Dermis blood vessel endothelial cell (primary cell): ENCODE data around the gene LYSMD1. TPM values are rescaled to one million over a fixed set of nuclear protein-coding genes. Genes with fewer than 3 reads are reported as not detected.
"Not testable (repeated sequence)": the region's sequence is repeated elsewhere in the genome, so short reads cannot be mapped to it uniquely, and the experiment has no call there.

ENCODE experiments used
- DNase-seq: peaks from one replicate; pipeline ENCODE4 v3.0.0; 2010
- total RNA-seq: library from RNA; depleted of rRNA; stranded (reverse); fragments of >200 nt; gene quantifications from 2 replicates; pipeline ENCODE4 v1.2.3, GENCODE V29; 2014

Gene LYSMD1, protein sequence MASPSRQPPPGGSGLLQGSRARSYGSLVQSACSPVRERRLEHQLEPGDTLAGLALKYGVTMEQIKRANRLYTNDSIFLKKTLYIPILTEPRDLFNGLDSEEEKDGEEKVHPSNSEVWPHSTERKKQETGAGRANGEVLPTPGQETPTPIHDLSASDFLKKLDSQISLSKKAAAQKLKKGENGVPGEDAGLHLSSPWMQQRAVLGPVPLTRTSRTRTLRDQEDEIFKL
- 3.3 and 5.3 TPM in 2 replicates for total RNA-seq

DNA sequence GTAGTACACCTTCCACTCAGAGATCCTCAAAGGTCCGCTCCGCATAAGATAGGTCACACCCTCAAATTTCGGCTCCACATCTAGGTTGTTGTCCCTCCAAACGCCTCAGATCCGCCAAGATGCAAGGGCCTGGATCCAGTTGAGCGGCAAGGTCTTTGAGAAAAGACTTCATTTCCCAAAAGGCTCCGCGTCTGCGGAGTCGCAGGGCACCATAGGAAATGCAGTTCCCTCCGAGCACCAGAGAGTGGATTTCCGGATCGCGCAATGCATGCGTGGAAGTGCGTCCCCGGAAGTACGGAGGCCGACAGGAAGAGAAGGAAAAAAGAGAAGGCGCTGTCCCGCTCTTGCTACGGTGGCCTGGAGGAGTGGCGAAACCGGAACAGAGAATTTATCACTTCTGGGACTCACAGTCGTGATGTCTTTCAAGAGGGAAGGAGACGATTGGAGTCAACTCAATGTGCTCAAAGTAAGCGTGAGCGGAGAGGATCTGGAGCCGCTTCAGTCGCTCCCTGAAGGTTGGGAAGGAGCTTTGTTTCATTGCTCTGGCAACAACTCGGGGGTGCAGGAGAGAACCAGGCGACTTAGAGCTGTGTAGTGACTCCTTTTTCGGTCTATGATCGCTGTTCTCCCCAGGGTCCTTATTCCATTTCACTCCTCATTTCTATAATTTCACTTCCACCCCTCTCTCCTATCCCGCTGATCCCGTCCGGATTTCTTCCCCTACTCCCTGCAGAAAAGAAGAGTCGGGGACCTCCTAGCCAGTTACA is at the start of gene LYSMD1, which contains the start of gene SCNM1:
Gene LYSMD1 (minus strand): TSS at position 165 of the 767 bp plus-strand sequence. CDS start 644 bp downstream, outside the sequence.
Gene SCNM1 (plus strand): TSS at position 407 of the 767 bp plus-strand sequence. CDS start 9 bp downstream, at position 416.
- peak; percentile 99 for DNase-seq

- DNase-seq, result no peak
These were observed 47.9 kb upstream of the LYSMD1 start for GRCh38 chr1:151213560-151213959.

DNA sequence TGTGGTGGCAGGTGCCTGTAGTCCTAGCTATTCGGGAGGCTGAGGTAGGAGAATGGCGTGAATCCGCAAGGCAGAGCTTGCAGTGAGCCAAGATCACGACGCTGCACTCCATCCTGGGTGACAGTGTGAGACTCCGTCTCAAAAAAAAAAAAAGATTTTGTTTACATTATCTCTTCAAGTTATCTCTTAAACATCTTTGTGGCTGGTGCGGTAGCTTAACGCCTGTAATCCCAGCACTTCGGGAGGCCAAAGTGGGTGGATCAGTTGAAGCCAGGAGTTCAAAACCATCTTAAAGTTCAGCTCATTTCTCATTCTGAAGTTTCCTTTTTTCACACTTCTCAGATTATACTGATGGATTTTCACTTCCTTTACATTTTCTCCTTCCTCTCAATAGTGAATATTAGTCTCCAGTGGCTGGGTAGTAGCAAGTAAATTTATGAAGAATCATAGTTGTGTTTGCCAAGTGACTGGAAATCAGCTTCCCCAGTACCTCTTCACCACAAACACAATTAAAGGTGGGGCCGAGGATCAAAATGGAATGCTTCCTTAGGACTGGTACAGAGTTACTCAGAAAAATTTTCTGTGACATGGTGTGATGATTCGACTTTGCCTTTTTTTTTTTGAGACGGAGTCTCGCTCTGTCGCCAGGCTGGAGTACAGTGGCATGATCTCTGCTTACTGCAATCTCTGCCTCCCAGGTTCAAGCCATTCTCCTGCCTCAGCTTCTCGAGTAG is 46.4 kb upstream of the LYSMD1 start:
- DNase-seq, result no peak

GRCh38 chr1:151210830-151211229 is 45.1 kb upstream of the LYSMD1 start:
- no peak for DNase-seq

- not testable (repeated sequence) for DNase-seq
These were observed 39.8 kb upstream of the LYSMD1 start for GRCh38 chr1:151205381-151205965.

DNA sequence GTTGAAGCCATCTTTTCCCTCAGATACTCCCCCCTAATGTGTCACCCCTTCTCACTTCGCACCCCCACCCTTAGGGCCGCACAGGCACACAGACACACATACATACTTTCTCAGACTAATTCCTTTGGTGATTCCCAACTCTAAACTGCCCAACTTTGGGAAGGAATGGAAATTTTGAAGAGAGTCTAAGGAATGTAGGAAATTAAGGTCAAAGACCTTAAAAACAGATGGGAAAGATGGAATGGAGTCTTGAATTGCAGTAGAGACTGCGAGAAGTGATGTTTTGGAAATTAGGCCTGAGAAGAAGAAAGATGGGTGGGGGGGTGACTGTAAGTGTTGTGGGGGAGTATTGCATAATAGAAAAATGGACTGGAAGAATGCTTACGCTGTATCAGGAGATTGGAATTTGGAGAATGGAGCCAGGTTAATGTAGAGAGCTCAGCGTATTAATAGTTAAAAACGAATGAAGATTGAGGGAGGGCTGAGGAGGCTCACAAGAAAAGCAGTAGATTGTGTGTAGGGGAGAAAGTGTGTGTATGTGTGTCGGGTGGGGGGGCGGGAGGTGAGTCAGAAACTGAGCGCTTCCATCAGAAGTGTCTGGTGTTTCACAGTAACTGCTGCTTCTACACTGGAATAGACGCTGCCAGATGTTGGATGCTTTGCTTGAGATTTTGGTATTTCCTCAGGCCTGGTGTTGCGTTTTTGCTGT is 34.3 kb upstream of the LYSMD1 start:
- peak; percentile 55 for DNase-seq

DNA sequence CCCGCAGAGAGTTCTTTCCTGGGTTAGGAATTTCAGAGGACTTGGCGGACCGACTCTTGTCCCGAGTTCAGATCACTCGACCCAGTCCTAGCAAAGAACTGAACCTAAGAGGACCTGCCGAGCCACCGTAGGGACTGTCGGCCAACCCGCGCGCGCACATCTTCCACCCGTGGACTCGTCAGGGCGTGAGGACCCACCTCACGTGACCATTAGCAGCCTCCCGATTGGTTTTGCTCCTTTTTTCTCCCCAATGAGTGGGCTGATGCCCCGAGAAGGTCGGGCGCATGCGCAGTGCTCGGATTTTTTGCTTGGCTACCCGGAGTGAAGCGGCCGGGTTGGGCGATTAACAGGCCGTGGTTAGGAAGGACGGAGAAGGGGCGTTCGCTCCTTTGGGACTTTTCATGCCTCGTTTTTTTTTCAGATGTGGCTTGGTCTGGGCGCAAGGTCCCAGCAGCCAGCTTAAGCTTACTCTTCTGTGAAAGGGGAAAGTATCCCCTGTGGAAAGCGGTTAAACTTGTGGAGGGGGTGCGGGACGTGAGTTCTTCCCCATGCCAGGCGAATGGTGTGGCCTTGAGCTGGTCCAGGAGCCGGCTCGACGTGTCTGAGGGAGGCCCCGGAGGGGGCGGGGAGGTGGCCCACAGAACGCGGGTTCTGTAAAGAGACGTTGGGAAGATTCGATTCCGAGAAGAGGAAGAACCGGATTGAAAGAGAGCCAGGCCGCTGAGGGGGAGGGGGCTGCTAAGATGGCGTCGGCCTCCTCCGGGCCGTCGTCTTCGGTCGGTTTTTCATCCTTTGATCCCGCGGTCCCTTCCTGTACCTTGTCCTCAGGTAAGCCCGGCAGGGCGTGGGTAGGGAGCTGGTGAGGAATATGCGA is 32.8 kb upstream of the LYSMD1 start, which contains the start of gene PIP5K1A:
Gene PIP5K1A (plus strand): TSS at position 299 of the 874 bp plus-strand sequence. CDS start 445 bp downstream, at position 744.
- peak; percentile 99 for DNase-seq

GRCh38 chr1:151197863-151198253 is 32.2 kb upstream of the LYSMD1 start:
- DNase-seq, result no peak

DNA sequence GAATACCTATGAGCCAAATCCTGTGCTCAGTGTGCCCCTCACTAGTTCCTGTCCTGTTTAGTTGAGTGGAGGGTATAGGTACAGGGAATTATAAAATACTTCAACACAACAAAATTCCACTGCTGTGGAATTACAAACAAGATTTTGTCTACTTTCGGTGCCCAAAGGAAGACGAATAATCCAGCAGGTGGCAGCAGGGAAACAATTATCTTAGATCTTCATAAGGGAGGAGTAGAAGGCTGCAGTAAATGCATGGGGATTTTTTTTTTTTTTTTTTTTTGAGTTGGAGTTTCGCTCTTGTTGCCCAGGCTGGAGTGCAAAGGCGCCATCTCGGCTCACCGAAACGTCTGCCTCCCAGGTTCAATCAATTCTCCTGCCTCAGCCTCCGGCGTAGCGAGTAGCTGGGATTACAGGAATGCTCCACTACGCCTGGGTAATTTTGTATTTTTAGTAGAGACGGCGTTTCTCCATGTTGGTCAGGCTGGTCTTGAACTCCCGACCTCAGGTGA is 30.6 kb upstream of the LYSMD1 start:
- peak; percentile 92 for DNase-seq

GRCh38 chr1:151194894-151195594 is 29.3 kb upstream of the LYSMD1 start:
- peak; percentile 90 for DNase-seq

GRCh38 chr1:151193856-151194255 is 28.2 kb upstream of the LYSMD1 start:
- no peak for DNase-seq

- DNase-seq, result no peak
These were observed 27.6 kb upstream of the LYSMD1 start for GRCh38 chr1:151193304-151193703.

DNA sequence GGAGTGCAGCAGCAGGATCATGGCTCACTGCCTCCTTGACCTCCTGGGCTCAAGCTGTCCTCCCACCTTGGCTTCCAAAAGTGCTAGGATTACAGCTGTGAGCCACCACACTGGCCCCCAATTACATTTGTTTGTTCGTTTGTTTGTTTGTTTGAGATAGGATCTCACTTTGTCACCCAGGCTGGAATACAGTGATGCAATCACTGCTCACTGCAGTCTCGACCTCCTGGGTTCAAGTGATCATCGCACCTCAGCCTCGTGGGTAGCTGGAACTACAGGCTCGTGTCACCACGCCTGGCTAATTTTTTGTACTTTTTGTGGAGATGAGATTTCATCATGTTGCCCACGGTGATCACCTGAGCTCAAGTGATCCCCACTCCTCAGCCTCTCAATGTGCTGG is 26.3 kb upstream of the LYSMD1 start:
- no peak for DNase-seq

- DNase-seq, result peak; percentile 92
These were observed 24.1 kb upstream of the LYSMD1 start, which contains the start of gene VPS72 for GRCh38 chr1:151189637-151190445. TSS of gene VPS72 (minus strand) at chr1:151190197. CDS start at chr1:151190121, 76 bp downstream.

DNA sequence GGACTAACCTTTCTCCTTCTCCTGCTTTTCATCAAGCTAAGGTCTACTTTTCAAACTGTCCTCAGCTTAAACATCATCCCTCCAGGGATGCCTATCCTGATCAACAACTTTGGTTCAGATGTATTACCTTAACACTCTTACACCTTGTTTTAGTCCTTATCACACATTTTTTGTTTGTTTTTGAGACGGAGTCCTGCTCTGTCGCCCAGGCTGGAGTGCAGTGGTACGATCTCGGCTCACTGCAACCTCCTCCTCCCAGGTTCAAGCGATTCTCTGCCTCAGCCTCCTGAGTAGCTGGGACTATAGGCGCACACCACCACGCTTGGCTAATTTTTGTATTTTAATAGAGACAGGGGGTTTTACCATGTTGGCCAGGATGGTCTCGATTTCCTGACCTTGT is 23.0 kb upstream of the LYSMD1 start:
- DNase-seq, result not testable (repeated sequence)

- DNase-seq, result peak; percentile 28
These were observed 21.5 kb upstream of the LYSMD1 start for GRCh38 chr1:151187205-151187604.

GRCh38 chr1:151184211-151184610 is 18.5 kb upstream of the LYSMD1 start:
- DNase-seq, result no peak

DNA sequence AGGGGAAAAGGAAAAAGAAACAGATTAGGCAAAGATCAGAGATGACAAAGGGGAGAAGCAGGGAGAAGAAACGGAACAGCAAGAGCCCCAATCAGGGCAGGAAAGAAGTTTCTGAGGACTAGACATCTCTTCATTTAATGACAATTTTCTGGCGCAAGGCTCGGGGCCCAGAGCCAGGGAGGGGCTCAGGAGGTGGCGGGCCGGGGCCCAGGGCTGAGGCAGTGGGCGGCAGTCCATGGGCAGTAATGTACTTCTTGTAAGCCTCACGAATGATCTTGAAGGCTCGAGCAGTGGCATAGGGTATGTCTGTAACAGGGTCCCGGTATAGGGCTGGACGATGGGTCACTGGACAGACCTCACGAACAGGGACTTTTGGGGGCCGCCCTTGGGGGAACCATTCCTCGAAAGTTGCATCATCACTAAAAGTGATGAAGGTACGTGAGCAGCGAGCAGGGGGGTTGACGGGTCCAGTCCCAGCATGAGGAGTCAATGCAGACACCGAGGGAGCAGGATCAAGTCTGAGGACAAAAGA is 10.9 kb upstream of the LYSMD1 start:
- no peak for DNase-seq

GRCh38 chr1:151175863-151176262 is 10.2 kb upstream of the LYSMD1 start, which contains the start of gene TMOD4:
TSS of gene TMOD4 (minus strand) at chr1:151175981. CDS start at chr1:151174875, 1,106 bp downstream.
- peak; percentile 58 for DNase-seq
